NCI-H69 (cell line): ENCODE measurements around the gene TEPSIN.
"Not testable (repeated sequence)": the region's sequence is repeated elsewhere in the genome, so short reads cannot be mapped to it uniquely, and the experiment has no call there.

Experiments
- DNase-seq: peaks from one replicate; lab custom pipeline; 2025; lab: John Stamatoyannopoulos, UW

TEPSIN gene

GRCh38 chr17:81236784-81237183, 2.1 kb downstream of the TEPSIN start:
- DNase-seq: no peak

- no peak for DNase-seq
Measured at GRCh38 chr17:81235822-81236740, 2.8 kb downstream of the TEPSIN start.

- DNase-seq: no peak
Measured at GRCh38 chr17:81234940-81235821, 3.7 kb downstream of the TEPSIN start.

- no peak for DNase-seq
Measured at GRCh38 chr17:81234506-81234855, 4.4 kb downstream of the TEPSIN start.

- DNase-seq: no peak
Measured at GRCh38 chr17:81233811-81234505, 4.9 kb downstream of the TEPSIN start.

- no peak for DNase-seq
Measured at GRCh38 chr17:81233316-81233715, 5.5 kb downstream of the TEPSIN start.

- DNase-seq: no peak
Measured at GRCh38 chr17:81232616-81233241, 6.1 kb downstream of the TEPSIN start.

GRCh38 chr17:81231766-81232581, 6.9 kb downstream of the TEPSIN start:
- no peak for DNase-seq

GRCh38 chr17:81231121-81231645, 7.7 kb downstream of the TEPSIN start:
- no peak for DNase-seq

- no peak for DNase-seq
Measured at GRCh38 chr17:81230043-81230820, 8.6 kb downstream of the TEPSIN start.

GRCh38 chr17:81229666-81229920, 9.3 kb downstream of the TEPSIN start:
- no peak for DNase-seq

GRCh38 chr17:81228834-81229665, 9.8 kb downstream of the TEPSIN start:
- no peak for DNase-seq

- no peak for DNase-seq
Measured at GRCh38 chr17:81228420-81228819, 10.4 kb downstream of the TEPSIN start.

- DNase-seq: not testable (repeated sequence)
Measured at GRCh38 chr17:81227630-81228029, 11.2 kb downstream of the TEPSIN start.

- DNase-seq: peak; percentile 68
Measured at GRCh38 chr17:81223762-81224130, 15.1 kb downstream of the TEPSIN start.

GRCh38 chr17:81222906-81223761, 15.7 kb downstream of the TEPSIN start, which contains the start of gene CEP131:
Gene CEP131, minus strand, starts transcription at chr17:81222965. Its CDS starts 2,909 bp downstream, at chr17:81220056.
- peak; percentile 99 for DNase-seq

- DNase-seq: no peak
Measured at GRCh38 chr17:81222620-81222905, 16.3 kb downstream of the TEPSIN start.

- DNase-seq: no peak
Measured at GRCh38 chr17:81221842-81222619, 16.8 kb downstream of the TEPSIN start.
